Endothelial cell of umbilical vein (primary cell): ENCODE results near the gene PIGT. TPM values are rescaled to one million over a fixed set of nuclear protein-coding genes. Genes with fewer than 3 reads are reported as not detected.

Source experiments
- BruUV-seq: library from RNA; stranded (reverse); fragments of 400-500 nt; replicated peaks from 2 replicates; lab custom pipeline; 2021; lab: Mats Ljungman, UMichigan
- CTCF ChIA-PET: fragments of 300-600, 350-600 bp; sonication (Branson Sonifier 250); formaldehyde crosslinking; loops from one replicate; lab custom pipeline; 2021; ENCODE audit warnings: antibody characterized with exemption, inconsistent platforms; lab: Charles Lee
- POLR2A ChIA-PET: fragments of 300-600, 350-600 bp; sonication (Branson Sonifier 250); formaldehyde crosslinking; loops from one replicate; lab custom pipeline; 2021; ENCODE audit warnings: antibody characterized with exemption, inconsistent platforms; lab: Charles Lee
- DNase-seq: peaks from one replicate; pipeline ENCODE4 v3.0.0-alpha.2; 2011; ENCODE audit warnings: low read depth, low spot score
- FAIRE-seq: peaks from 2 replicates; lab custom pipeline; 2011; peaks lifted over from hg19 to GRCh38; lab: Jason Lieb, UNC
- H2AFZ ChIP-seq: 2 replicates; pipeline ENCODE4 v1.6.0; 2012; ENCODE audit warnings: low read depth, low read length, control low read depth, inconsistent platforms
- H3K27ac ChIP-seq: 2 replicates; pipeline ENCODE4 v1.5.1; 2011; ENCODE audit warnings: low read depth, mild to moderate bottlenecking, control low read depth, low read length, moderate library complexity; ENCODE audit not compliant: insufficient read depth
- H3K27me3 ChIP-seq, 2 experiments: 2 replicates each; pipeline versions ENCODE4 v1.6.0 to v1.6.1; 2011; ENCODE audit warnings: low read length in 2 of 2, mixed read lengths in 1 of 2; ENCODE audit not compliant: control insufficient read depth in 2 of 2, insufficient read depth in 2 of 2
- H3K36me3 ChIP-seq, 2 experiments: 2 replicates in 1 of 2; 3 replicates in 1 of 2; pipeline ENCODE4 v1.5.1; 2011; ENCODE audit warnings: low read length in 2 of 2, mild to moderate bottlenecking in 1 of 2, moderate library complexity in 1 of 2; ENCODE audit not compliant: control insufficient read depth in 2 of 2, insufficient read depth in 2 of 2; ENCODE audit errors: extremely low read depth in 1 of 2
- H3K4me1 ChIP-seq: 3 replicates; pipeline ENCODE4 v1.5.1; 2011; ENCODE audit warnings: mild to moderate bottlenecking, low read length; ENCODE audit not compliant: control insufficient read depth, insufficient read depth; ENCODE audit errors: extremely low read depth
- H3K4me2 ChIP-seq: 2 replicates; pipeline ENCODE4 v1.6.1; 2011; ENCODE audit warnings: low read length, control low read depth, mixed read lengths; ENCODE audit not compliant: insufficient read depth
- H3K4me3 ChIP-seq, 3 experiments: fragments of 200-600 bp in 1 of 3; sonication (generic), shearing (Covaris generic) in 1 of 3; replicated peaks in 1 of 3; 2 replicates each; pipeline ENCODE4 v1.5.1; 2011 to 2016; ENCODE audit warnings: control low read depth in 3 of 3, low read length in 3 of 3, mild to moderate bottlenecking in 2 of 3, inconsistent platforms in 1 of 3, low read depth in 1 of 3, moderate library complexity in 1 of 3; ENCODE audit not compliant: insufficient read depth in 1 of 3
- H3K79me2 ChIP-seq: 2 replicates; pipeline ENCODE4 v1.6.0; 2012; ENCODE audit warnings: low read length, inconsistent platforms; ENCODE audit not compliant: control insufficient read depth, insufficient read depth
- H3K9ac ChIP-seq: replicated peaks from 2 replicates; pipeline ENCODE3; 2011; ENCODE audit warnings: low read length, control low read depth; ENCODE audit not compliant: insufficient read depth; ENCODE audit errors: extremely low read depth
- H3K9me1 ChIP-seq: replicated peaks from 3 replicates; pipeline ENCODE4 v1.6.0; 2011; ENCODE audit warnings: mild to moderate bottlenecking, low read length; ENCODE audit not compliant: control insufficient read depth, insufficient read depth; ENCODE audit errors: extremely low read depth
- H3K9me3 ChIP-seq: replicated peaks from 2 replicates; pipeline ENCODE4 v1.5.1; 2012; ENCODE audit warnings: low read length, inconsistent platforms; ENCODE audit not compliant: control insufficient read depth, insufficient read depth
- H4K20me1 ChIP-seq: replicated peaks from 2 replicates; pipeline ENCODE3; 2011; ENCODE audit warnings: mild to moderate bottlenecking, low read length; ENCODE audit not compliant: control insufficient read depth, insufficient read depth; ENCODE audit errors: extremely low read depth
- EZH2 ChIP-seq: IDR thresholded peaks from 2 replicates; pipeline ENCODE4 v1.6.1; 2012; ENCODE audit warnings: borderline replicate concordance, low read depth, mild to moderate bottlenecking, moderate library complexity, low read length, inconsistent platforms; ENCODE audit not compliant: severe bottlenecking
- FOS ChIP-seq: IDR thresholded peaks from 2 replicates; pipeline ENCODE4 v1.6.1; 2011; ENCODE audit warnings: mild to moderate bottlenecking, low read length, moderate library complexity, borderline replicate concordance; ENCODE audit not compliant: insufficient read depth
- GATA2 ChIP-seq: IDR thresholded peaks from 2 replicates; pipeline ENCODE4 v1.7.0; 2011; ENCODE audit warnings: low read depth, mild to moderate bottlenecking, moderate library complexity, mixed read lengths, low read length; ENCODE audit not compliant: insufficient read length, insufficient read depth
- JUN ChIP-seq: IDR thresholded peaks from 2 replicates; pipeline ENCODE4 v1.6.1; 2011; ENCODE audit warnings: borderline replicate concordance, low read depth; ENCODE audit not compliant: insufficient read length, insufficient read depth
- MAX ChIP-seq: IDR thresholded peaks from 2 replicates; pipeline ENCODE4 v1.6.1; 2011; ENCODE audit not compliant: insufficient read depth, insufficient read length
- MYC ChIP-seq: IDR thresholded peaks from one replicate; pipeline ENCODE4 v1.6.1; 2011; ENCODE audit warnings: mild to moderate bottlenecking, low read depth, low read length
- POLR2A ChIP-seq: IDR thresholded peaks from 2 replicates; pipeline ENCODE4 v1.6.1; 2012; ENCODE audit warnings: low read depth, mild to moderate bottlenecking, control low read depth, low read length
- POLR2AphosphoS5 ChIP-seq: IDR thresholded peaks from 2 replicates; pipeline ENCODE4 v1.6.1; 2012; ENCODE audit warnings: low read depth, mild to moderate bottlenecking, control low read depth, low read length, moderate library complexity; ENCODE audit not compliant: insufficient read depth
- dilution Hi-C: fragments of 300-500 bp; cut with MboI; formaldehyde crosslinking; loops from one replicate; pipeline ENCODE4 v1.15.0; 2019; ENCODE audit warnings: low sequenced_read_pairs; ENCODE audit not compliant: extremely low pct_ligation_motif_present
- intact Hi-C: fragments of 100-400 bp; cut with micrococcal nuclease; formaldehyde crosslinking; loops from one replicate; pipeline ENCODE4 v1.10.0; 2022
- polyA plus RNA-seq, 4 experiments: library from polyadenylated mRNA; depleted of rRNA in 3 of 4; stranded (reverse) in 3 of 4; unstranded in 1 of 4; fragments of >200 nt; gene quantifications; 2 replicates each; pipeline versions ENCODE4 v1.2.1 to v1.2.3, GENCODE V29; 2011 to 2012; ENCODE audit warnings: missing spikeins in 1 of 4
- total RNA-seq: library from RNA; stranded (reverse); gene quantifications from 2 replicates; pipeline ENCODE4 v1.2.3, GENCODE V29; 2021
- TF ChIP-seq, protein P1 (sequence below), 2 donors: IDR thresholded peaks; 1 replicate in 1 of 2; 2 replicates in 1 of 2; pipeline ENCODE4 v1.5.1; 2011; ENCODE audit warnings: low read length in 2 of 2, mild to moderate bottlenecking in 2 of 2, moderate library complexity in 2 of 2, control low read depth in 1 of 2, inconsistent platforms in 1 of 2, low read depth in 1 of 2; ENCODE audit not compliant: insufficient read depth in 1 of 2; ENCODE audit errors: extremely low read depth in 1 of 2

The PIGT gene
- total and polyA plus RNA-seq, 2 donors (not counting 3 experiments of a cell fraction or from before 2014, with no cell fraction given), result 96.8 to 143 TPM

DNA sequence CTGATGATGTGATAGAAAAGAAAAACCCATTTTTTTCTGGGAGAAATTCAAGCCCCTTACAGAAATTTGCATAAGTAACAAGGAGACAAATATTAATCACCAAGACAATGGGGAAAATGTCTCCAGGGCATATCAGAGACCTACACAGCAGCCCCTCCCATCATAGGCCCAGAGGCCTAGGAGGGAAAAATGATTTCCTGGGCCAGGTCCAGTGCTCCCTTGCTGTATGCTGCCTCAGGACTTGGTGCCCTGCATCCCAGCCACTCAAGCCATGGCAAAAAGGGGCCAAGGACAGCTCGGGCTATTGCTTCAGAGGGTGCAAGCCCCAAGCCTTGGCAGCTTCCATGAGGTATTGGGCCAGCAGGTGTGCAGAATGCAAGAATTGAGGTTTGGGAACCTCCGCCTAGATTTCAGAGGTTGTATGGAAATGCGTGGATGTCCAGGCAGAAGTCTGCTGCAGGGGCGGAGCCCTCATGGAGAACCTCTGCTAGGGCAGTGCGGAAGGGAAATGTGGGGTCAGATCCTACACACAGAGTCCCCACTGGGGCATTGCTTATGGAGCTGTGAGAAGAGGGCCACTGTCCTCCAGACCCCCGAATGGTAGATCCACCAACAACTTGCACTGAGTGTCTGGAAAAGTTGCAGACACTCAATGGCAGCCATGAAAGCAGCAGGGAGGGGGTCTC lies 15.5 kb upstream of the PIGT start:
- no peaks in the 10 kb centered on the region for H3K9me3 ChIP-seq
- ChIA-PET POLR2A (no interaction called here), CTCF (no interaction called here)
- BruUV-seq, result no TSS peak
- H2AFZ ChIP-seq, result no peak overlapping the region
- FAIRE-seq (no peak), DNase-seq (no peak)
- dilution Hi-C loops, result no loop called here
- H3K4me1 ChIP-seq, result no peaks in the 10 kb centered on the region
- H3K27ac ChIP-seq, result no peak overlapping the region
- TF ChIP-seq JUN (no peak), POLR2A (no peak), GATA2 (no peak), FOS (no peak), MYC (no peak)
- H3K9me1 ChIP-seq, result no peaks in the 10 kb centered on the region
- H3K4me3 ChIP-seq, result no peak overlapping the region
- no peak overlapping the region for H3K9ac ChIP-seq
- intact Hi-C loops, result no loop called here
- no peaks in the 10 kb centered on the region for H4K20me1 ChIP-seq
- H3K4me2 ChIP-seq, result no peak overlapping the region
- peaks cover 4 to 6% of the 10 kb centered on the region in 2 experiments for H3K27me3 ChIP-seq
- H3K79me2 ChIP-seq, result no peaks in the 10 kb centered on the region
- no peaks in the 10 kb centered on the region for H3K36me3 ChIP-seq

- Histone ChIP-seq H3K4me1 (peaks cover 3% of the 10 kb centered on the region), H3K79me2 (no peaks in the 10 kb centered on the region), H3K36me3 (no peaks in the 10 kb centered on the region), H3K4me2 (no peak overlapping the region), H3K9me3 (no peaks in the 10 kb centered on the region), H3K4me3 (no peak overlapping the region), H2AFZ (no peak overlapping the region), H4K20me1 (no peaks in the 10 kb centered on the region), H3K9me1 (no peaks in the 10 kb centered on the region), H3K27ac (no peak overlapping the region), H3K27me3 (peaks cover 6% of the 10 kb centered on the region in 2 experiments), H3K9ac (no peak overlapping the region)
- dilution Hi-C loops, result no loop called here
- ChIA-PET POLR2A (no interaction called here), CTCF (interaction anchor here (1.4 to 2.7 kb wide), 3 partner anchors 26 to 368 kb away, joined by 3 to 11 read pairs (median 4); no protein-coding TSS in a partner anchor)
- no peak for DNase-seq
- BruUV-seq, result no TSS peak
- intact Hi-C loops, result no loop called here
- TF ChIP-seq EZH2 (no peak), MAX (no peak), GATA2 (no peak), FOS (no peak), JUN (no peak), MYC (no peak), POLR2A (no peak), POLR2AphosphoS5 (no peak)
- TF ChIP-seq, protein P1, sequence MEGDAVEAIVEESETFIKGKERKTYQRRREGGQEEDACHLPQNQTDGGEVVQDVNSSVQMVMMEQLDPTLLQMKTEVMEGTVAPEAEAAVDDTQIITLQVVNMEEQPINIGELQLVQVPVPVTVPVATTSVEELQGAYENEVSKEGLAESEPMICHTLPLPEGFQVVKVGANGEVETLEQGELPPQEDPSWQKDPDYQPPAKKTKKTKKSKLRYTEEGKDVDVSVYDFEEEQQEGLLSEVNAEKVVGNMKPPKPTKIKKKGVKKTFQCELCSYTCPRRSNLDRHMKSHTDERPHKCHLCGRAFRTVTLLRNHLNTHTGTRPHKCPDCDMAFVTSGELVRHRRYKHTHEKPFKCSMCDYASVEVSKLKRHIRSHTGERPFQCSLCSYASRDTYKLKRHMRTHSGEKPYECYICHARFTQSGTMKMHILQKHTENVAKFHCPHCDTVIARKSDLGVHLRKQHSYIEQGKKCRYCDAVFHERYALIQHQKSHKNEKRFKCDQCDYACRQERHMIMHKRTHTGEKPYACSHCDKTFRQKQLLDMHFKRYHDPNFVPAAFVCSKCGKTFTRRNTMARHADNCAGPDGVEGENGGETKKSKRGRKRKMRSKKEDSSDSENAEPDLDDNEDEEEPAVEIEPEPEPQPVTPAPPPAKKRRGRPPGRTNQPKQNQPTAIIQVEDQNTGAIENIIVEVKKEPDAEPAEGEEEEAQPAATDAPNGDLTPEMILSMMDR (IDR thresholded peaks at IDR 0.05; ENCODE audit: extremely low read depth in 1 of 2, insufficient read depth in 1 of 2, low read depth in 1 of 2, low read length in 2 of 2), result no peak
- no peak for FAIRE-seq
These were observed 13.0 kb upstream of the PIGT start for GRCh38 chr20:45402946-45403345.
